22Rv1 (cell line): Measurements from ENCODE around the gene RBM41.

Source experiments
- ZFX ChIP-seq: fragments of 450-650 bp; IDR thresholded peaks from 2 replicates; pipeline ENCODE4 v1.6.1; 2017; ENCODE audit warnings: antibody characterized with exemption, borderline replicate concordance
- TF ChIP-seq, protein P1 (sequence below): fragments of 450-650 bp; IDR thresholded peaks from 2 replicates; pipeline ENCODE4 v1.5.1; 2017; ENCODE audit warnings: mild to moderate bottlenecking

DNA sequence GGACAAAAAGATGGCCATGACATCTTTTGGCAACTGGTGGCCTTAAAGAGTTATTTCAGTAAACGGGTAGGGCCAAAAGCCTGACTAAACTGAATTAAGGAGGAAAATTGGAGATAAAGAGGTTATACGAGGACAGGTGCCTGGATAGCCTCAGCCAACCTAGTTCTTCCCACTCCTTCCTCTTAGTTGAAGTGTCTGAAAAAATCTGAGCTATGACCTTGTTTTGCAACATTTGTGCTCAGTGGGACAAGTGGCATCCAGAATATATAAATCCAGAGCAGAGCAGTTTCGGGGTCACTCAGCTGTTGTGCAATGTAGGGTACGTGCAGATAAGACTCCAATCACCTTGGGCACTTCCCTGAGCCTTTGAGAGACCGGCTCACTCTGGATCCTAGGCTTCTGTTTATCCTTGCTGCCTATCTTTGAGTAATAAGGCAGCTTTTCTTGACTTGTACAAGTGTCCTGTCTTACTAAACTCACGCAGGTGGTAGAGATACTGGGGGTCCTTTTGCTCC, 68.4 kb downstream of the RBM41 start:
- TF ChIP-seq, protein P1, sequence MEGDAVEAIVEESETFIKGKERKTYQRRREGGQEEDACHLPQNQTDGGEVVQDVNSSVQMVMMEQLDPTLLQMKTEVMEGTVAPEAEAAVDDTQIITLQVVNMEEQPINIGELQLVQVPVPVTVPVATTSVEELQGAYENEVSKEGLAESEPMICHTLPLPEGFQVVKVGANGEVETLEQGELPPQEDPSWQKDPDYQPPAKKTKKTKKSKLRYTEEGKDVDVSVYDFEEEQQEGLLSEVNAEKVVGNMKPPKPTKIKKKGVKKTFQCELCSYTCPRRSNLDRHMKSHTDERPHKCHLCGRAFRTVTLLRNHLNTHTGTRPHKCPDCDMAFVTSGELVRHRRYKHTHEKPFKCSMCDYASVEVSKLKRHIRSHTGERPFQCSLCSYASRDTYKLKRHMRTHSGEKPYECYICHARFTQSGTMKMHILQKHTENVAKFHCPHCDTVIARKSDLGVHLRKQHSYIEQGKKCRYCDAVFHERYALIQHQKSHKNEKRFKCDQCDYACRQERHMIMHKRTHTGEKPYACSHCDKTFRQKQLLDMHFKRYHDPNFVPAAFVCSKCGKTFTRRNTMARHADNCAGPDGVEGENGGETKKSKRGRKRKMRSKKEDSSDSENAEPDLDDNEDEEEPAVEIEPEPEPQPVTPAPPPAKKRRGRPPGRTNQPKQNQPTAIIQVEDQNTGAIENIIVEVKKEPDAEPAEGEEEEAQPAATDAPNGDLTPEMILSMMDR: no peak
- no peak for TF ChIP-seq ZFX
